Endothelial cell of umbilical vein (primary cell): Measurements from ENCODE around the gene OR7D2. TPM values are rescaled to one million over a fixed set of nuclear protein-coding genes. Genes with fewer than 3 reads are reported as not detected.

Experiments
- BruUV-seq: library from RNA; stranded (reverse); fragments of 400-500 nt; replicated peaks from 2 replicates; lab custom pipeline; 2021; lab: Mats Ljungman, UMichigan
- CTCF ChIA-PET: fragments of 300-600, 350-600 bp; sonication (Branson Sonifier 250); formaldehyde crosslinking; loops from one replicate; lab custom pipeline; 2021; ENCODE audit warnings: antibody characterized with exemption, inconsistent platforms; lab: Charles Lee
- POLR2A ChIA-PET: fragments of 300-600, 350-600 bp; sonication (Branson Sonifier 250); formaldehyde crosslinking; loops from one replicate; lab custom pipeline; 2021; ENCODE audit warnings: antibody characterized with exemption, inconsistent platforms; lab: Charles Lee
- DNase-seq: peaks from one replicate; pipeline ENCODE4 v3.0.0-alpha.2; 2011; ENCODE audit warnings: low read depth, low spot score
- FAIRE-seq: peaks from 2 replicates; lab custom pipeline; 2011; peaks lifted over from hg19 to GRCh38; lab: Jason Lieb, UNC
- H2AFZ ChIP-seq: 2 replicates; pipeline ENCODE4 v1.6.0; 2012; ENCODE audit warnings: low read depth, low read length, control low read depth, inconsistent platforms
- H3K27ac ChIP-seq: 2 replicates; pipeline ENCODE4 v1.5.1; 2011; ENCODE audit warnings: low read depth, mild to moderate bottlenecking, control low read depth, low read length, moderate library complexity; ENCODE audit not compliant: insufficient read depth
- H3K27me3 ChIP-seq, 2 experiments: 2 replicates each; pipeline versions ENCODE4 v1.6.0 to v1.6.1; 2011; ENCODE audit warnings: low read length in 2 of 2, mixed read lengths in 1 of 2; ENCODE audit not compliant: control insufficient read depth in 2 of 2, insufficient read depth in 2 of 2
- H3K36me3 ChIP-seq, 2 experiments: 2 replicates in 1 of 2; 3 replicates in 1 of 2; pipeline ENCODE4 v1.5.1; 2011; ENCODE audit warnings: low read length in 2 of 2, mild to moderate bottlenecking in 1 of 2, moderate library complexity in 1 of 2; ENCODE audit not compliant: control insufficient read depth in 2 of 2, insufficient read depth in 2 of 2; ENCODE audit errors: extremely low read depth in 1 of 2
- H3K4me1 ChIP-seq: 3 replicates; pipeline ENCODE4 v1.5.1; 2011; ENCODE audit warnings: mild to moderate bottlenecking, low read length; ENCODE audit not compliant: control insufficient read depth, insufficient read depth; ENCODE audit errors: extremely low read depth
- H3K4me2 ChIP-seq: 2 replicates; pipeline ENCODE4 v1.6.1; 2011; ENCODE audit warnings: low read length, control low read depth, mixed read lengths; ENCODE audit not compliant: insufficient read depth
- H3K4me3 ChIP-seq, 3 experiments: fragments of 200-600 bp in 1 of 3; sonication (generic), shearing (Covaris generic) in 1 of 3; replicated peaks in 1 of 3; 2 replicates each; pipeline ENCODE4 v1.5.1; 2011 to 2016; ENCODE audit warnings: control low read depth in 3 of 3, low read length in 3 of 3, mild to moderate bottlenecking in 2 of 3, inconsistent platforms in 1 of 3, low read depth in 1 of 3, moderate library complexity in 1 of 3; ENCODE audit not compliant: insufficient read depth in 1 of 3
- H3K79me2 ChIP-seq: 2 replicates; pipeline ENCODE4 v1.6.0; 2012; ENCODE audit warnings: low read length, inconsistent platforms; ENCODE audit not compliant: control insufficient read depth, insufficient read depth
- H3K9ac ChIP-seq: replicated peaks from 2 replicates; pipeline ENCODE3; 2011; ENCODE audit warnings: low read length, control low read depth; ENCODE audit not compliant: insufficient read depth; ENCODE audit errors: extremely low read depth
- H3K9me1 ChIP-seq: replicated peaks from 3 replicates; pipeline ENCODE4 v1.6.0; 2011; ENCODE audit warnings: mild to moderate bottlenecking, low read length; ENCODE audit not compliant: control insufficient read depth, insufficient read depth; ENCODE audit errors: extremely low read depth
- H3K9me3 ChIP-seq: replicated peaks from 2 replicates; pipeline ENCODE4 v1.5.1; 2012; ENCODE audit warnings: low read length, inconsistent platforms; ENCODE audit not compliant: control insufficient read depth, insufficient read depth
- H4K20me1 ChIP-seq: replicated peaks from 2 replicates; pipeline ENCODE3; 2011; ENCODE audit warnings: mild to moderate bottlenecking, low read length; ENCODE audit not compliant: control insufficient read depth, insufficient read depth; ENCODE audit errors: extremely low read depth
- EZH2 ChIP-seq: IDR thresholded peaks from 2 replicates; pipeline ENCODE4 v1.6.1; 2012; ENCODE audit warnings: borderline replicate concordance, low read depth, mild to moderate bottlenecking, moderate library complexity, low read length, inconsistent platforms; ENCODE audit not compliant: severe bottlenecking
- FOS ChIP-seq: IDR thresholded peaks from 2 replicates; pipeline ENCODE4 v1.6.1; 2011; ENCODE audit warnings: mild to moderate bottlenecking, low read length, moderate library complexity, borderline replicate concordance; ENCODE audit not compliant: insufficient read depth
- GATA2 ChIP-seq: IDR thresholded peaks from 2 replicates; pipeline ENCODE4 v1.7.0; 2011; ENCODE audit warnings: low read depth, mild to moderate bottlenecking, moderate library complexity, mixed read lengths, low read length; ENCODE audit not compliant: insufficient read length, insufficient read depth
- JUN ChIP-seq: IDR thresholded peaks from 2 replicates; pipeline ENCODE4 v1.6.1; 2011; ENCODE audit warnings: borderline replicate concordance, low read depth; ENCODE audit not compliant: insufficient read length, insufficient read depth
- MYC ChIP-seq: IDR thresholded peaks from one replicate; pipeline ENCODE4 v1.6.1; 2011; ENCODE audit warnings: mild to moderate bottlenecking, low read depth, low read length
- POLR2A ChIP-seq: IDR thresholded peaks from 2 replicates; pipeline ENCODE4 v1.6.1; 2012; ENCODE audit warnings: low read depth, mild to moderate bottlenecking, control low read depth, low read length
- POLR2AphosphoS5 ChIP-seq: IDR thresholded peaks from 2 replicates; pipeline ENCODE4 v1.6.1; 2012; ENCODE audit warnings: low read depth, mild to moderate bottlenecking, control low read depth, low read length, moderate library complexity; ENCODE audit not compliant: insufficient read depth
- dilution Hi-C: fragments of 300-500 bp; cut with MboI; formaldehyde crosslinking; loops from one replicate; pipeline ENCODE4 v1.15.0; 2019; ENCODE audit warnings: low sequenced_read_pairs; ENCODE audit not compliant: extremely low pct_ligation_motif_present
- intact Hi-C: fragments of 100-400 bp; cut with micrococcal nuclease; formaldehyde crosslinking; loops from one replicate; pipeline ENCODE4 v1.10.0; 2022
- polyA plus RNA-seq, 4 experiments: library from polyadenylated mRNA; depleted of rRNA in 3 of 4; stranded (reverse) in 3 of 4; unstranded in 1 of 4; fragments of >200 nt; gene quantifications; 2 replicates each; pipeline versions ENCODE4 v1.2.1 to v1.2.3, GENCODE V29; 2011 to 2012; ENCODE audit warnings: missing spikeins in 1 of 4
- total RNA-seq: library from RNA; stranded (reverse); gene quantifications from 2 replicates; pipeline ENCODE4 v1.2.3, GENCODE V29; 2021
- TF ChIP-seq, protein P1 (sequence below), 2 donors: IDR thresholded peaks; 1 replicate in 1 of 2; 2 replicates in 1 of 2; pipeline ENCODE4 v1.5.1; 2011; ENCODE audit warnings: low read length in 2 of 2, mild to moderate bottlenecking in 2 of 2, moderate library complexity in 2 of 2, control low read depth in 1 of 2, inconsistent platforms in 1 of 2, low read depth in 1 of 2; ENCODE audit not compliant: insufficient read depth in 1 of 2; ENCODE audit errors: extremely low read depth in 1 of 2
- TF ChIP-seq, protein P2 (sequence below): IDR thresholded peaks from 2 replicates; pipeline ENCODE4 v1.6.1; 2011; ENCODE audit not compliant: insufficient read depth, insufficient read length

Gene OR7D2
- total and polyA plus RNA-seq, 2 donors (not counting 3 experiments of a cell fraction or from before 2014, with no cell fraction given): not detected

DNA sequence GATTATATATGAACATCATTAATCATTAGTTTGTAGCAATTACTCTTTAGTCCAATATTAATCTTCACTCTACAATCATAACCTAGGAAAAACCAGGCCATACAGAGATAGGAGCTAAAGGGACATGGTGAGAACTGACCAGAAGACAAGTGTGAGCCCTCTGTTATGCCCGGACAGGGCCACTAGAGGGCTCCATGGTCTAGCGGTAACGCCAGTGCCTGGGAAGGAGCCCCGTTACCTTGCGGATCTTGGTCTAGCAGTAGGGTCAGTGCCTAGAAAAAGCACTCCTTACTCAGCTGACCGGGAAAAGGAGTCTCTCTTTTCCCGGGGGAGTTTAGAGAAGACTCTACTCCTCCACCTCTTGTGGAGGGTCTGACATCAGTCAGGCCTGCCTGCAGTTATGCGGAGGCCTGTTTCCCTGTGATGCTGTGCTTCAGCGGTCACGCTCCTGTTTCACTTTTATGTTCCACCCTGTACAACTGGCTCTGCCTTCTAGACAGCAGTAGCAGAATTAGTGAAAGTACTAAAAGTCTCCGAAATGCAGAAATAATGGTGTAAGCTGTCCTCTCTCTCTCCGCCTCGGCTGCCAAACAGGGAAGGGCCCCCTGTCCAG, 26.8 kb downstream of the OR7D2 start:
- BruUV-seq: no TSS peak
- CTCF ChIA-PET: interaction anchor here (0.5 to 1.9 kb wide), 27 partner anchors 11 to 795 kb away, joined by 3 to 12 read pairs (median 4); partner anchors contain the start of gene ZNF266
- intact Hi-C loops: loop anchor here (1.0 to 10.0 kb wide), 5 partner anchors 69 to 591 kb away; partner anchors contain the start of genes ZNF121 and ZNF561

DNA sequence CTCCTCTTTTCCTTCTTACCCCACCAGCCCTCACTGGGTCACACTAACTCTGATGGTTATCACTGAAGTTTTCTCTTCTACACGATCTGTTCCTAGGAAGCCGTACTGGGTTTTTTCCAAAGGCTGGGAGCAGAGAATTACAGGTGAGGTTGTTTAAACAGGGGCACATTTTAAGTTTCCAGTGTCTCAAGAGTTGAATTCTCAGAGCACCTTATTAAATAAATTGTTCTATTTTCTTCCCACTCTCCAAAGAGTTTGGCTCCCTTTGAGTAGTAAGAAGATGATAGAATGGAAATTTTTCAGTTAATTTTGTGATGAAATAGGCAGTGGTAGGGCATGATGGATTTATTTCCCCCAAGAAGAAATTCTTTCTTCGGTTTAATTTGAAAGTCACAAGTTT, 40.7 kb downstream of the OR7D2 start, which contains the start of gene OR7D4:
Gene OR7D4, minus strand, starts transcription at position 101 of the 400 bp plus-strand sequence. CDS start 4,752 bp downstream, outside the sequence.
- Histone ChIP-seq H3K27me3 (no peaks in the 10 kb centered on the region), H3K9me3 (no peaks in the 10 kb centered on the region), H3K4me1 (no peaks in the 10 kb centered on the region), H2AFZ (no peak within 1 kb of the TSS), H3K27ac (no peak within 1 kb of the TSS), H3K4me2 (no peak within 1 kb of the TSS), H3K9me1 (no peaks in the 10 kb centered on the region), H3K9ac (no peak within 1 kb of the TSS), H3K79me2 (no peaks in the 10 kb centered on the region), H3K36me3 (no peaks in the 10 kb centered on the region), H4K20me1 (no peaks in the 10 kb centered on the region), H3K4me3 (no peak within 1 kb of the TSS)
- no TSS peak for BruUV-seq
- TF ChIP-seq, protein P1, sequence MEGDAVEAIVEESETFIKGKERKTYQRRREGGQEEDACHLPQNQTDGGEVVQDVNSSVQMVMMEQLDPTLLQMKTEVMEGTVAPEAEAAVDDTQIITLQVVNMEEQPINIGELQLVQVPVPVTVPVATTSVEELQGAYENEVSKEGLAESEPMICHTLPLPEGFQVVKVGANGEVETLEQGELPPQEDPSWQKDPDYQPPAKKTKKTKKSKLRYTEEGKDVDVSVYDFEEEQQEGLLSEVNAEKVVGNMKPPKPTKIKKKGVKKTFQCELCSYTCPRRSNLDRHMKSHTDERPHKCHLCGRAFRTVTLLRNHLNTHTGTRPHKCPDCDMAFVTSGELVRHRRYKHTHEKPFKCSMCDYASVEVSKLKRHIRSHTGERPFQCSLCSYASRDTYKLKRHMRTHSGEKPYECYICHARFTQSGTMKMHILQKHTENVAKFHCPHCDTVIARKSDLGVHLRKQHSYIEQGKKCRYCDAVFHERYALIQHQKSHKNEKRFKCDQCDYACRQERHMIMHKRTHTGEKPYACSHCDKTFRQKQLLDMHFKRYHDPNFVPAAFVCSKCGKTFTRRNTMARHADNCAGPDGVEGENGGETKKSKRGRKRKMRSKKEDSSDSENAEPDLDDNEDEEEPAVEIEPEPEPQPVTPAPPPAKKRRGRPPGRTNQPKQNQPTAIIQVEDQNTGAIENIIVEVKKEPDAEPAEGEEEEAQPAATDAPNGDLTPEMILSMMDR (IDR thresholded peaks at IDR 0.05; ENCODE audit: extremely low read depth in 1 of 2, insufficient read depth in 1 of 2, low read depth in 1 of 2, low read length in 2 of 2): no peak
- TF ChIP-seq JUN: no peak
- no peak for TF ChIP-seq FOS
- no peak for TF ChIP-seq EZH2
- TF ChIP-seq, protein P2, sequence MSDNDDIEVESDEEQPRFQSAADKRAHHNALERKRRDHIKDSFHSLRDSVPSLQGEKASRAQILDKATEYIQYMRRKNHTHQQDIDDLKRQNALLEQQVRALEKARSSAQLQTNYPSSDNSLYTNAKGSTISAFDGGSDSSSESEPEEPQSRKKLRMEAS: no peak
- no peak for TF ChIP-seq MYC
- no peak for TF ChIP-seq POLR2AphosphoS5
- TF ChIP-seq POLR2A: no peak
- no peak for TF ChIP-seq GATA2
- FAIRE-seq: no peak
- dilution Hi-C loops: no loop called here
- no peak for DNase-seq
- POLR2A ChIA-PET: no interaction called here
- CTCF ChIA-PET: no interaction called here
- intact Hi-C loops: no loop called here

More for the DNA sequence above, 26.8 kb downstream of the OR7D2 start:
- H3K4me2 ChIP-seq: no peak overlapping the region
- no peaks in the 10 kb centered on the region for H3K36me3 ChIP-seq
- POLR2A ChIA-PET: no interaction called here
- TF ChIP-seq, protein P1 (IDR thresholded peaks at IDR 0.05; ENCODE audit: extremely low read depth in 1 of 2, insufficient read depth in 1 of 2, low read depth in 1 of 2, low read length in 2 of 2): peak; percentile 74 to 87
- TF ChIP-seq POLR2A: no peak
- peak; percentile 58 for DNase-seq
- FAIRE-seq: peak; percentile 82
- no peak overlapping the region for H3K4me3 ChIP-seq
- H3K9me1 ChIP-seq: no peaks in the 10 kb centered on the region
- H3K27me3 ChIP-seq: no peaks in the 10 kb centered on the region
- H4K20me1 ChIP-seq: no peaks in the 10 kb centered on the region
- H3K9me3 ChIP-seq: no peaks in the 10 kb centered on the region
- no peak overlapping the region for H3K27ac ChIP-seq
- H2AFZ ChIP-seq: peak overlapping the region; percentile 80
- no peak overlapping the region for H3K9ac ChIP-seq
- H3K4me1 ChIP-seq: no peaks in the 10 kb centered on the region
- dilution Hi-C loops: no loop called here
- no peaks in the 10 kb centered on the region for H3K79me2 ChIP-seq
